ENCODE measurements around the gene WFDC5.

Gene WFDC5

DNA sequence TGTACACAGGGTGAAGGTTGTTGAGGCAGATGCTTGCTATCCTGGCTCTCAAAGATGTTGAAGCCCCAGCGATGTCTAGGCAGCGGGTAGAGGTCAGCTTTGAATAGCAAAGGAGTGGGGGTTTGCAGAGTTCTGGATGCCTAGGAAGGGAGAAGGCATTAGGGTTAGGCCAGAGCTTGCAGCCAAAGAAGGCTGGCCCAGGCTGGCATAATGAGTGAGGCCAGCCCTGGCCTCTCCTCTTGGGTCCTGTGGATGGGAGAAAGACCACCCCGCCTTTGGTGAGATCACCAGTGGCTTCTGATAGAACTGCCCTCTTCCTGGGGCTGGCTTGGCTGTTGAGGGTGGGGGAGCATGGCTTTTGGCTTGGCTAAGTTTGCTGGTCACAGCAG is 406 bp upstream of the WFDC5 start:
- DNase-seq (ENCODE audit: low spot score): no peak

GRCh38 chr20:45113865-45114264 is 1.1 kb downstream of the WFDC5 start:
- no peak for DNase-seq (ENCODE audit: low spot score)

DNA sequence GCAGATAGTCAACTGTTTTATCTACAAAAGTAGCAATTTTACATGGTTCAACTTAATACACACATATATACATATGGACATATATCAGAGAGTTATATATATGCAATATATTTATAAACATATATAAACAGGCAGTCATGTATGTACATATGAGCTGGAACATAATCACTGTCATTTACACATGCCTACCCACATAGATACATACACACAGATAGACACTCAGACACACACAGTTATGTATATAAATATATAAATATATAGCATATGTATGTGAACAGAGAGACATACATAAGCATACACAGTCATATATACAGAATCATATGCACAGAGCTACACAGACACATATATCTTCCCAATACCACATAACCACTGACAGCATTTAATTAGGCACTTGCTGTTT is 2.2 kb downstream of the WFDC5 start:
- DNase-seq (ENCODE audit: low spot score): no peak

- DNase-seq (ENCODE audit: low spot score): peak; percentile 58
Measured at GRCh38 chr20:45111799-45112471, 3.0 kb downstream of the WFDC5 start.

- DNase-seq (ENCODE audit: low spot score): no peak
Measured at GRCh38 chr20:45111285-45111684, 3.7 kb downstream of the WFDC5 start.

DNA sequence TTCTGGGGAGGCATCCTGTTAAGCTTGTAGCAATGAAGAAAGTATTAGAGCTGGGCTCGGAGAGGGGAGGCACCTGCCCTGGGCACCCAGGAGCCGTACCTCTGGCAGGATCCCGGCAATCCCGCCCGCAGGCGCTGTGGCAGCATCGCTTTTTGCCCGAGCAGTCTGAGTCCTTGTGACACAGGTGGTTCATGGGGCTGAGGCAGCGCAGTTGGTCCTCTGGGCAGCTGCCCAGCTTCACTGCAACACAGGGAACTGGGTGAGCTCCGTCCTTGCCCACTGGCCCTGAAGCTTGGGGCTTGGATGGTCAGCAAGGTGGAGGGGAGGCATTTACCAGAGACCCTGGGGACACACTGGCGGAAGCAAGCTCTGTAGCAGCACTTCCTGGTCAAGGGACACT is 4.7 kb downstream of the WFDC5 start:
- no peak for DNase-seq (ENCODE audit: low spot score)

GRCh38 chr20:45109634-45110033 is 5.3 kb downstream of the WFDC5 start:
- no peak for DNase-seq (ENCODE audit: low spot score)

- no peak for DNase-seq (ENCODE audit: low spot score)
Measured at GRCh38 chr20:45105317-45105716, 9.7 kb downstream of the WFDC5 start.

DNA sequence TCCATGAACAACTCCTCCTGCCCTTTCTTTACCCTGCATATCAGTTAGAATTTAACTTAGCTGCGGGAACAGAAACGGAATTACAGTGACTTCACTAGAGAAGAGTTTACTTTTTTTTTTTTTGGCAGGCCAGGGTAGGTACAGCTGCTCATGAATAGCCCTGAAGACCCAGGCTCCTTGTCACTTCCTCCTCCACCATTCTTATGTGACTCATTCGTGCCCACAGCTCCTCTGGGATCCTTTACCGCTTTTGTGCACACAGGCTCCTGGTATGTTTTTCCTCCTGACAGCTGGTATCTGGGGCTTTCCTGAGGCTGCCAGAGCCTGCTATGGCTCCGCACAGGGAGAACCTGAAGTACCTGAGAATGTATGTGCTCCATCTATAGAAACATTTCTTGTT is 10.2 kb downstream of the WFDC5 start:
- no peak for DNase-seq (ENCODE audit: low spot score)

DNA sequence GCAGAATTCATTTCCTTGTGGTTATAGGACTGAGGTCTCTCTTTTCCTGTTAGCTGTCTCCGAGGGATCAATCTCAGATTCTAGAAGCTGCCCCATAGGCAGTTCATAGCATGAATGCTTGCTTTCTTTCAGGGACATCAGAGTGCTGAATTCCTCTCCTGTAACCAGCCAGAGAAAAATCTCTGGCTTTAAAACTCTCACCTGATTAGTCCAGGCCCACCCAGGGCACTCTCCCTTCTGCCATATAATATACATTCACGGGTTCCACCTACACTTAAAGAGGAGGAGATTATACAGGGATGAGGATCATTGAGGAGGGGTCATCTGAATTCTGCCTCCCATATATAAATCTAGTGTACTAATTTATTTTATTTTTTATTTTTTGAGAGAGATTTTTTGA is 11.9 kb downstream of the WFDC5 start:
- DNase-seq (ENCODE audit: low spot score): no peak

GRCh38 chr20:45101333-45101850 is 13.6 kb downstream of the WFDC5 start:
- DNase-seq (ENCODE audit: low spot score): no peak

DNA sequence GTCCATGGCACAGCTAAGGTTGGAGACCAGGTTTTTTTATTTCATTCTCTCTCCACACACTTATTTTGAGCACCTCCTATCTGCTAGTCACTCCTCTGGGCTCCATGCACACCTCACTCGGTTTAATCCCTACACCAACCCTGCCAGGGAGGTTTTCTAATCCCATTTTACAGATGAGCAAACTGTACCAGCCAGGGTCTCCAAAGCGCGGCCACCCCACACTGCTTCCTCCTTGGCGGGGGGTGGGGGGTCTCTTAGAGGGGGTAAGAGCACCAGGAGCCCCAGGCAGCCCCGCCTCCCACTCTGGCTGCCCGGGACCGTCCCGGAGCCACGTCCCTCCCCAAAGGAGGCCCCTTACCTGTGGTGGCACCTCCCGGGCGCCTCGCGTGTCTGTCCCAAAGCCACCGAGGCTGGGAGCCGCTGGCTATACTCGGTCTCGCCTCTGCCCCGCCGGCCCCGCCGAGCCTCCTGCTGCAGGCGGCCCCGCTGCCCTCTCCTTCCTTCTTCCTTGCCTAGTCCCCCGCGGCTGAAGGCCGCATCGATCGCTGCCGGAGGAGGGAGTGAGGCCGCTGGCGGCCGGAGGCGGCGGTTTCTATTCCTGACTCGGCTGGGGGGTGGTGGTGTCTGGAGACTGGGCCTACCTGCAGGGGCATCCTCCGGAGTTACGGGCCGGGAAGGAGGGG is 14.3 kb downstream of the WFDC5 start, which contains the start of gene KCNS1:
Gene KCNS1 (minus strand): TSS at position 565 of the 683 bp plus-strand sequence. CDS start 1,891 bp downstream, outside the sequence.
- peak; percentile 81 for DNase-seq (ENCODE audit: low spot score)

DNA sequence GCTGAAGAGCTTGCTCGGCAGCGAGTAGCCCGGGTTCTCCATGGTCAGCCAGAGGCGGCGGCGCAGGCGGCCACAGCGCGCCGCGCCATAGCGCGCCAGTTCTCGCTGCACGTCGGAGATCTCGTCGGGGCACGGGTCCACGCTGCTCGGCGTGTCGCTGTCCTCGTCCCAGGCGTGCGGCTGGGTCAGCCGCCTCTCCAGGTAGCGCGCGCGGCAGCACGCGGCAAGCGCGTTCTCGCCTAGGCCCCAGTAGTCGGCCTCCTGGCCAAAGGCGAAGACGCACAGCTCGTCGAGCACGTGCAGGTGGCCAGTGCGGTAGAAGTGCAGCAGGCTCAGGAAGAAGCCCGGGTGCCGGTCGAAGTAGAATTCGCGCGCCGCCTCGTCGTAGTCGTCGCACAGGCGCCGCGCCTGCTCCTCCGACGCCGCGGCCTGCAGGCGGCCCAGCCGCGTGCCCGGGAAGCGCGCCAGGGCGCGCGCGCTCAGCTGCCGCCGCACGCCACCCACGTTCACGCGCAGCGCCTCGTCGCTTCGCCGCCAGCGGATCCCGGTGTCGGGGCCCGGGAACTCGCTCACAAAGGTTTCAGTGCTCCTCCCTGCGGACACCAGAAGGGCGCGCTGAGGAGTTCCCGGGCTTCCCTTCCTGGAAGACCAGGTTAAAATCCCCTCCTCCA is 16.7 kb downstream of the WFDC5 start:
- DNase-seq (ENCODE audit: low spot score): peak; percentile 86

DNA sequence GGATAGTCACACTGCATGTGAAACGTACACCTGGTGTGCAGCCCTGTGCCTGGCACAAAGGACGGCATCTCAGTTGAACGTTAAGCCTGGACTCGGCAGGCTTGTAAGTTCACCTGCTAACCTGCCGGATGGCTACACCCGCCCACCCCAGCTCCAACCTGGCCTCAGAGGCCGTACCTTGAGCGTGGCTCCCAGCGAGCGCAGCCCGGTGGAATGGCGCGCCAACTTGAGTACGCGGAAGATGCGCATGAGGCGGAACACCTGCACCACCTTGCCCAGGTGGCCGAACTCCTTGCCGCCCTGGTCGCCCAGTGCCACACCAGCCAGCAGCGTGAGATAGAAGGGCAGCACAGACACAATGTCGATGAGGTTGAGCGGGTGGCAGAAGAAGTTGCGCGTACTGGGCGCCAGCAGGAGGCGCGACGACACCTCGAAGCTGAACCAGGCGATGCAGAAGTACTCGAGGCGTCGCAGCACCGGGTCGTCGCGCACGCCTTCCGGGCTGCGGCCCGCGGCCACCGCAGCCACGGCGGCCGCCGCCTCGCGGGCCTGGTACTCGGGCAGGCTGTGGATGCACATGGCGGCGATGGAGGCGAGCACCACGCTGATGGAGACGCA is 17.4 kb downstream of the WFDC5 start:
- DNase-seq (ENCODE audit: low spot score): peak; percentile 53

GRCh38 chr20:45096781-45097180 is 18.2 kb downstream of the WFDC5 start:
- DNase-seq (ENCODE audit: low spot score): no peak

GRCh38 chr20:45095805-45096238 is 19.2 kb downstream of the WFDC5 start:
- DNase-seq (ENCODE audit: low spot score): peak; percentile 83

- no peak for DNase-seq (ENCODE audit: low spot score)
Measured at GRCh38 chr20:45094864-45095574, 20.0 kb downstream of the WFDC5 start.

GRCh38 chr20:45094201-45094600 is 20.8 kb downstream of the WFDC5 start:
- DNase-seq (ENCODE audit: low spot score): no peak

DNA sequence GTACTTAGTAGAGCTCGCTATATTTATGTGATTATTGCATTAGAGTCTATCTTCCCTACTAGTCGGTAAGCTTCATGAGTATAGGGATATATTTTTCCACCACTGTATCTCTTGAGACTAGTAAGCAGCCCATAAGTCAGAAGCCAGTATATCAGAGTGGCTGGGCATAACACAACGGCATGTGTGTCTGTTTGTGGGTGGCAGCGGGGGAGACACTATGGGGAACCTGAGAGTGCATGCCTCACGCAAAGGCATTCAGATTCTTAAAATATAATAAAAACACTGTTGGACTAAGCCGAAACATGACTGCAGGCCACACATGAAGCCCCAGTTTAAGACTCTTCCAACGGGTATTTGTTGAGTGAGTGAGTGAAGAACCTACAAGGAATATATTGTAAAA is 22.1 kb downstream of the WFDC5 start:
- no peak for DNase-seq (ENCODE audit: low spot score)

GRCh38 chr20:45091366-45091765 is 23.6 kb downstream of the WFDC5 start:
- no peak for DNase-seq (ENCODE audit: low spot score)

DNA sequence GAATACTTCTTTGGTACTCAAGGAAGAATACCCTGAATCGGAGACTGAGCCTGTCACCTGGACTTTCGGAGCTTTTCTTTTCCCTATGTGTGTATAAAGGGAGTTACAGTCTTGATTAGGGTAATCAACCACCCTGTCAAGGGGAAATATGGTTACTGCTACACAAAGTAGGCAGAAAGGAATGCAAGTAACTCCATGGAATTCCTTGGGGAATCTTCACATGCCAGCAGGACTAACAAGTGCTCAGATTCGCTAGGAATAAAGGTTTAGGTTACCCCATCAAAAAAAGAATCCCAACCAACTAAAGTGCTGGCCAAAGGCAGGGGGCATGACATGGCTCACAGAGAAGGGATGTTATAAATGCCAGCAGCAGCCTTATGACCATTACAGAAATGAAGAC is 24.5 kb downstream of the WFDC5 start:
- DNase-seq (ENCODE audit: low spot score): no peak

GRCh38 chr20:45088247-45088646 is 26.7 kb downstream of the WFDC5 start:
- no peak for DNase-seq (ENCODE audit: low spot score)
